ES-I3 (cell line): ENCODE data around the gene RUNX1.

Source experiments
- H3K36me3 ChIP-seq: 2 replicates; pipeline ENCODE4 v1.6.1; 2013; ENCODE audit warnings: mild to moderate bottlenecking, low read length, control low read depth, moderate library complexity; ENCODE audit not compliant: insufficient read depth
- H3K4me1 ChIP-seq: 2 replicates; pipeline ENCODE4 v1.6.1; 2013; ENCODE audit warnings: mild to moderate bottlenecking, control low read depth, low read length; ENCODE audit not compliant: insufficient read depth
- H3K9ac ChIP-seq: 2 replicates; pipeline ENCODE4 v1.6.1; 2013; ENCODE audit warnings: low read depth, mild to moderate bottlenecking, low read length, moderate library complexity
- H3K9me3 ChIP-seq: 2 replicates; pipeline ENCODE4 v1.6.1; 2013; ENCODE audit warnings: mild to moderate bottlenecking, low read length, moderate library complexity; ENCODE audit not compliant: control insufficient read depth, insufficient read depth

The RUNX1 gene

DNA sequence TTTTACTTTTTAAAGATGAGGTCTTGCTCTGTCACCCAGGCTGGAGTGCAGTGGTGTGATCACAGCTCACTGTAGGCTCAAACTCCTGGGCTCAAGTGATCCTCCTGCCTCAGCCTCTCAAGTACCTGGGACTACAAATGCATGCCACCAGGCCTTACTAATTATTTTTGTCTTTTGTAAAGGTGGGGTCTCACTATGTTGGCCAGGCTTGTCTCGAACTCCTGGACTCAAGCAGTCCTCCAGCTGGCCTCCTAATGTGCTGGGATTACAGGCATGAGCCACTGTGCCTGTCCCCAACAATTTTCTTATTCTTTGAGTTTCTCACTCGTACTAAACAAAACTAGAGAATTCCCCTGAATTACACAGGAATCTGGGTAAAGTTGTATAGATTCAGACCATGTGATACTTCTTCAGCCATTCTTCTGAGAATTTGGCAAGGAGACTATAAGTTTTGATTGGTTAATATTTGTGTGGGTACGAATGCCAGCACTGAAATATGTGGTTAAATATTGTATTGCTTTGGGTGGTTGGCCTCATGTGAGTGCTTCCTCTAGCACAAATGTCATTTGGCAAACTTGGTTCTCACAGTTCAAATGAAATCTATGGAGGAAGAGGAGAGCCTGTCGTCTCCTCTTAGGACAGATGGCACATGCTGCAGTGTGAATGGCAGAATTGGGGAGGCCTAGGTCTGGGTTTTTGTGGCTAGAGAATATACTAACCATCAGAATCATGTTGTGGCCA, 104.9 kb downstream of the RUNX1 start:
- Histone ChIP-seq H3K9me3 (no peaks in the 10 kb centered on the region), H3K4me1 (0 out of 2 replicates have a peak, but pooled peaks cover 3% of the 10 kb centered on the region), H3K9ac (no peak overlapping the region), H3K36me3 (no peaks in the 10 kb centered on the region)

DNA sequence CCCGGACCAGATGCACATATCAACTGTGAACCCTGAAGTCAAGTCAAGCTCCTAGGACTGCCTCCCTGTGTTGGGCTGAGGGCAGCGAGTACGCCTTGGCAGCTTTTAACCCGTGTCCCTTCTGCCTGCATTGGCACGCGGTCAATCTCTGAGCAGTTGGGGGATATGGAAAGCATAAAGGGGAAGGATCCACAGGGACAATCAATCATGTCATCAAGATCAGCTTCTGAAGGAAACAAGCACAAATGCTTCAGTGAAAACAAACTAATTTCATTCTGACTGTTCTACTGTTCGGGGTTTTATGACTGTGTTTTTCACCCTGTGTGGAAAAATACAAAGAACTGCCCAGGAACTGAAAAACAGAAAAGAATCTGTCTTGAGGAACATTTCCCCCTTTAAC, 106.2 kb downstream of the RUNX1 start:
- Histone ChIP-seq H3K9ac (no peak overlapping the region), H3K36me3 (no peaks in the 10 kb centered on the region), H3K9me3 (no peaks in the 10 kb centered on the region), H3K4me1 (0 out of 2 replicates have a peak, but pooled peaks cover 3% of the 10 kb centered on the region)

DNA sequence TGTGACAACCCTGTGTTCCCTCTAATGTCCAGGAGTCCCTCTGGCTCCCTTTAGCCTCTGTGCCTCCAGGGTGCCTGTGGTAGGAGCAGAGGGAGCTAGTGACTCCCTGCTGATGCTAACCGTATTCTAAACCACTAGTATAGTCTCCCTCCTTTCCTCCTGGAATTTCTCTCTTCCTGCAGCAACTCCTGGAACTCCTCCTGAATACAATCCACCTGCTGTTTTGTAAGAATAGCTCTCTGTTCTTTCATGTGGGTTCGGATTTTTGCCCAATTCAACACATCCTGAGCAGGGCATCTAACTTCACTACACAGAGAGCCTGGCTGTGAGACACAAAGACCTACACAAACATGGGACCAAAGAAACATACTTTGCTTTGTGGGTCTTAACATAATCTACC, 107.9 kb downstream of the RUNX1 start:
- Histone ChIP-seq H3K4me1 (0 out of 2 replicates have a peak, but pooled peaks cover 3% of the 10 kb centered on the region), H3K36me3 (no peaks in the 10 kb centered on the region), H3K9me3 (no peaks in the 10 kb centered on the region), H3K9ac (no peak overlapping the region)

DNA sequence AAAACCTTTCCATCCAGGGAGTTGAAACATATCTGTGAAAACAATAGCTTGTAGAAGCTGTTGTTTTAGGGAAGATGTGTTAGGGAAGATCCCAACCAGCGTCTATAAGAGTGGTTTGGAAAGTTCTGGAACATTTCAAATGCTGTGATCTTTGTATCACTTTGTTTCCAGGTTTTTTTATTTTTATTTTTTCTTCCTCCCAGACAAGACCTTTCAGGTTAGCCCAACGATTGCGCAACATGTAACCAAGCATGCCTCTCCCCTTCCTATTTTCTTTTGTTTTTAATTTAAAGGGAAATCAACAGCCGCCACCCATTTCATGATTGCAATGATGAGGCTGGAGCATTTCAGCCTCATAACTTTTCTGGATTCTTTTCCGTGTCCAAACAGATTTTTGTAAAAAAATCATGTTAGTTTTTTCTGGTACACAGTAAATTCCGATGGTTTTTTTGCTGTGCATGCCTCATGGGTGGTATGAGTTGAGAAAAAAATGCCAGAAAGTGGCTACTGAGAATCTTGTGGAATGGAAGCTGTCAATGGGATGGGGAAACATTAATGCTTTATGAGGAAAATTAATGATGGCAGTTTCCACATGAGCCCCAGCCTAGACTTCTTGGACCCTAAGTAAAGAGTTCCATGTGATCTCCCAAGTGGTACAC, 109.3 kb downstream of the RUNX1 start:
- Histone ChIP-seq H3K36me3 (no peaks in the 10 kb centered on the region), H3K9me3 (no peaks in the 10 kb centered on the region), H3K4me1 (0 out of 2 replicates have a peak, but pooled peaks cover 3% of the 10 kb centered on the region), H3K9ac (no peak overlapping the region)

DNA sequence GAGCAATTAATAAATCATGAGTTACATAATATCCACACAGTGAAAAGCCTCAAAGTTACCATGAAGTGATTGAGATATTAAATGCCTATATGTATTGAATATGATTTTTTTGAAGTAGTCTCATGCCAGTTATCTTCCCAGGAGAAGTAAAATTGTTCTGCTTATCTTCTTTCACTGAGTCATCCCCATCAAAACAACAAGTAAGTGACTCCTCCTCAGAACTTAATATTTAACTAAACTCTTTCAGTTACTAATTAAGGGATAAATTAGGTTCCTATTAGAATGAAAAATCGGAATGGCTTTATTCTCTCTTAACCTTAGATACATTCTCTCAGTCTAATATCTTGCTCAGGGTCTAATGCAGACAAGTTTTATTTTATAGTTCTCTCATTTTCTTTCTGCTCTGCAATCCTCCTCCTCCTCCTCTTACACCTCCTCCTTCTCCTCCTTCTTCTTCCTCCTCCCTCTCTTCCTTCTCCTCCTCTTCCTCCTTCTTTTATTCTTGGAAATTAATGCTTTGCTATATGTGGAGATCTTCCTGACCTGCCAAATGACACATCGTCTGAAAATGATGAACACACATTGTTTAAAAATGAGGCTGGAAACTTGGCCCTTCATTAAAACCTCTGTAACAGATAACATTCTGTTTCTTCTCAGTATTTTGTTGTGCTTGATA, 110.9 kb downstream of the RUNX1 start:
- Histone ChIP-seq H3K9ac (no peak overlapping the region), H3K9me3 (no peaks in the 10 kb centered on the region), H3K36me3 (no peaks in the 10 kb centered on the region), H3K4me1 (0 out of 2 replicates have a peak, but pooled peaks cover 3% of the 10 kb centered on the region)

DNA sequence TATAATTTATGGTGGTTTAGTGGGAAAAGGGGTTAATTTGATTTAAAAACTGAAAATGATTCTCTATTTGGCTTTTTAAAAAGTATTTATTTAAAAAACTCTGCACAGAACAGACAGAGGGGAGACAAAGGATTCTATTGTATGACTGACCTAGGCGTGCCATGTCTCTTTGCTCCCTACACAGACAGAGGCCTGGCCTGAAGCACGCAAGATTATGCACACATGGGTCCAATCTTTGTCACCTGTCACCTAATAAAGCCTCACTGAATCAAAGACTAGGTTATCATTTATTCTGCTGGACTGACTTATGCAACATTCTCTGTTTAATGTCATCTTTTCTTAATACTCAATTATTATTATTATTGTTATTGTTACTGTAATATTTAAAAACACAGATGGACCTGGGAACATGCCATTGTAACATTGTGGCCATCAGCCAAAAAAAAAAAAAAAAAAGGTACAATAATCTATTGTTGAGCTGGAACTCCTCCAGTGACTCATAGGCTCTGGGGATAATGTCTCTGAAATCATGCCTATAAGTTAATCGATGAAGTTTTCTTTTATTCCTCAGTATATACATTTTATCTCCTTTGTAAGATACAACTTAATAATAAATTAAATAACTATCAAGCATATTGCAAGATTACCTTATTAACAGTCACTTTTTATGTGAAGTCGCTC, 112.1 kb downstream of the RUNX1 start:
- H3K9me3 ChIP-seq, result no peaks in the 10 kb centered on the region
- no peak overlapping the region for H3K9ac ChIP-seq
- H3K36me3 ChIP-seq, result no peaks in the 10 kb centered on the region
- H3K4me1 ChIP-seq, result 0 out of 2 replicates have a peak, but pooled peaks cover 3% of the 10 kb centered on the region

DNA sequence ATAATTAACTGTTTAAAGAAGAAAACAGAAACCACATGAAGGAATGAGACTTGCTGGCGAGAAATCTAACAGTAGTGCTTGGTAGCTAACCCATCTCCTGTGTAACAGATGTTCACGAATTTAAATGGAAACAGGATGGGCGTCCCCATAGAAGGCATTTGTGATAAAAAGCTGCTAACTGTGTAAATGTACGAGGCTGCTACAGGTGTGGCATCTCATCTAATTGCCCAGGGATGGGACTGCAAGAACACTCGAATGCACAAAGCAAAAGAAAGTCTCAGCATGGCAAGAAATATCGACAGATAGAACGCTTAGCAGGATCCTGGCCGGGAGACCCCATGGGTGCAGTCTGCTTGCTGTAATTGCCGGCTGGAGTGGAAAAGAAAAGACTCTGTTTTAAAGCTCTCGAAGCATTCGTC, 112.7 kb downstream of the RUNX1 start:
- Histone ChIP-seq H3K9me3 (no peaks in the 10 kb centered on the region), H3K9ac (no peak overlapping the region), H3K36me3 (no peaks in the 10 kb centered on the region), H3K4me1 (0 out of 2 replicates have a peak, but pooled peaks cover 3% of the 10 kb centered on the region)

DNA sequence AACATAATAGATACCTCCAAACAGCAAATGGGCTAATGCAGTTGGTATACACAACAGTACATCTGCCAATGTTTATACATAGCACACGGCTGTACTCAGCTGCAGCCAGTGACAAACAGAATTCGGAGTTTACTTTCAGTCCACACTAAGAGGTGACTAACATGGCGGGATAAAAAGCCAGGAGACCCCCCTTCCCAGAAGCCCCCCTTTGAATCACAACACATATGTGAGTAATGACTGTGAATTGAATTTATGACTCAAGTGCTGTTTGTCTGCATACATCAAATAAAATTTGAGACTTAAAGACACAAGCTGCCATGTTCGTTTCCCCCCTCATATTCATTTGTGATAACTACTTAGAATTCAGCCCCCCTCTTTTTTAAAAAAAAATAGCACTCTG, 113.2 kb downstream of the RUNX1 start:
- Histone ChIP-seq H3K4me1 (no peaks in the 10 kb centered on the region), H3K36me3 (no peaks in the 10 kb centered on the region), H3K9ac (no peak overlapping the region), H3K9me3 (no peaks in the 10 kb centered on the region)

DNA sequence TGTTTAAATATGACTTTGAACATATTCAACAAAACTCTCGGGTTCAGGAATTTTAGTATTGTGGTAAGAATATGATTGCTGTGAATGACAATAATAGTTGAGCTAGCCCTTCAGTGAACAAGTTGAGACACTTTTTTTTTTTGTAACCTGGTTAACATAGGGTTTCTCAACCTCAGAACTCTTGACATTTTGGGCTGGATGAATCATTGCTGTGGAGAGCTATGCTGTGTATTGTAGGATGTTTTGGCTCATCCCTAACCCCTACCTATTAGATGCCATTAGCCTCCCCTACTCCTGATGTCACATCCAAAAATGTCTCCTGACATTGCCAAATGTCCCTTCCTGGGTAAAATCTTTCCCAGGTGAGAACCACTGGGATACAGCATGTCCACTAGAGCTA, 113.7 kb downstream of the RUNX1 start:
- Histone ChIP-seq H3K9me3 (no peaks in the 10 kb centered on the region), H3K9ac (no peak overlapping the region)

DNA sequence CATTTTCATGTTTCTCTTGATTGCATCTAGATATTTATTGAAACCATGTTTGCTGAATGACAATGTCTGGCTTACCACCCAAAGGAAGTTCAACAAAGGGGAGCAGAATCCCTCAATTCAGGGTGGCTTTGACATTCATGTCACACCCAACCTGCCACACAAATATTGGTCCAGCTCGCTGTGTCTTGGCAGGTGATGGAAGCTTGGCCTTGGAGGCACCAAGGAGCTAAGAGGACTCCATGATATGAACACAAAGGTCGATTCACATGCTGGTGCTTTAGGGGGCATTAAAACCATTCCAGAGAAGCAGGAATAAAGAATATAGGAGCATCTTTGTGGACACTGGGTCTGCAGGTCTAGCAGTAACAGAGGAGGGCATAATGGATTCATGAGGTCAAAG, 114.8 kb downstream of the RUNX1 start:
- H3K36me3 ChIP-seq, result no peaks in the 10 kb centered on the region
- no peak overlapping the region for H3K9ac ChIP-seq
- H3K4me1 ChIP-seq, result no peaks in the 10 kb centered on the region
- no peaks in the 10 kb centered on the region for H3K9me3 ChIP-seq

More for the DNA sequence above, 113.7 kb downstream of the RUNX1 start:
- Histone ChIP-seq H3K36me3 (no peaks in the 10 kb centered on the region), H3K4me1 (no peaks in the 10 kb centered on the region)

DNA sequence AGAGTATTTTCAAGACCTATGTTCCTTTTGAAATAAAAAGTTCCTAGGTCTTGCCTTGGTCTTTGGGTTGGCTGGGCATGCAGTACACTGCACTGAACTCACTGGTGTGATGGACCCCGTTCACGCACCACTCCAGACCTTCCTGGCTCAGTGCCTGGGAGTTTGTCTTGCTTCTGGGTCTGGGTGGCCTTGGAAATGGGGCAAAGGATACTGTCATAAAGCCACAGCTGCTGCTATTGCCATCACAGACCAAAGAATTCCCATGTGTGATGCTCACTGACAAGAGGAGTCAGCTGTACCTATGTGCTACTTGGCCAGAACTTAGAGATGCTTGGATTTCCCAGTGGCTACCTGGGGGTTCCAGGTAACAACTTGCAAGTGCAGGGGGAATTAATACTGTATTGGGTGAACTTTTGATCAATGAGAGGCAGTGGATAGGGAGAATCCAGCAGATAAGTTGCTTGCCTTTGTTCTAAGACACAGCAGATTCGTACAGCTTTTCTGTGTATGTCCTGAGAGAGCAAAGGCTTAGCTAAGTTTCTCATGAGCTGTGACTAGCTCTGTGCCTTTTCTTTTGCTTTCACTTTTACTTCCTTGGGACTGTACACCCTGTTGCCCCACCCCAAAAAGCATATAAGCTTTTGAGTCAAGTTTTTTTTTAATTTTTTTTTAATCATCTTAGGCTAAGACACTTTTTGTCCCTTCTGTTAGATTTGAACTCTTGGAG, 115.3 kb downstream of the RUNX1 start:
- no peaks in the 10 kb centered on the region for H3K4me1 ChIP-seq
- H3K9me3 ChIP-seq, result no peaks in the 10 kb centered on the region
- H3K36me3 ChIP-seq, result no peaks in the 10 kb centered on the region
- H3K9ac ChIP-seq, result no peak overlapping the region

DNA sequence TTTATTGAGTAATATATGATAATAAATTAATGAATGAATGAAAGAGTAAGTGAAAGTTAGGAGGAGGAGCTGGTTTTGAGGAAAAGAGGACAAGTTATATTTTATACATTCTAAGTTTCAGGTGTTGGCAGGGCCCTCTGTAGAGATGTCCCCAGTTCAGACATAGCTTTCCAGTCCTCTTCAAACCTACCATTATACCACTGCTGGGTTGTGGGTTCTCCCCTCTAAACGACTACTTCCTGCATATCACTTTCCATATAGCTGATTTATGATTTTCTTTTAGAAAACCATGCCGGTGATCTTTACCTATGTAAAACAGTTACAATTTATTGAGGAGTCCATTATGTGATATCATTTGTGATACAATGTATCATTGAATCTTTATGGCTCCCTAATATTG, 116.9 kb downstream of the RUNX1 start:
- Histone ChIP-seq H3K9me3 (no peaks in the 10 kb centered on the region), H3K36me3 (no peaks in the 10 kb centered on the region), H3K9ac (no peak overlapping the region), H3K4me1 (no peaks in the 10 kb centered on the region)

DNA sequence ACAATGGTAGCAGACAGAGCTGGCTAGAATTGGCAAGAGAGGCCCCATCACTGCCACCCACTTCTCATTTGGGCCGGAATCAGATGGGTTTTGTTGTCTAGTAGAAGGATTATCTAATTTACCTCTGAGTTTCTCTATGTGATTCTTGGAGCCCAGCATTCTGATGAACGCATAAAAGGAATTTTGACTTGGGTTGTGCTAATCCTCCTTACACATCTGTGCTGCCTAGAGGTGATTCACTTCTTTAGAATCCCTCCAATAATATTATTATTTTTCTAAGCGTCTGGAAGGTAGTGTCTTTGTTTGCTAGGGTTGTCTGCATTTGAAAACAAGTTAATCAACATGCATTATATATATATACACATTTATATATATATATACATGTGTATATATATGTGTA, 118.1 kb downstream of the RUNX1 start:
- no peaks in the 10 kb centered on the region for H3K4me1 ChIP-seq
- H3K9ac ChIP-seq, result no peak overlapping the region
- no peaks in the 10 kb centered on the region for H3K36me3 ChIP-seq
- no peaks in the 10 kb centered on the region for H3K9me3 ChIP-seq

DNA sequence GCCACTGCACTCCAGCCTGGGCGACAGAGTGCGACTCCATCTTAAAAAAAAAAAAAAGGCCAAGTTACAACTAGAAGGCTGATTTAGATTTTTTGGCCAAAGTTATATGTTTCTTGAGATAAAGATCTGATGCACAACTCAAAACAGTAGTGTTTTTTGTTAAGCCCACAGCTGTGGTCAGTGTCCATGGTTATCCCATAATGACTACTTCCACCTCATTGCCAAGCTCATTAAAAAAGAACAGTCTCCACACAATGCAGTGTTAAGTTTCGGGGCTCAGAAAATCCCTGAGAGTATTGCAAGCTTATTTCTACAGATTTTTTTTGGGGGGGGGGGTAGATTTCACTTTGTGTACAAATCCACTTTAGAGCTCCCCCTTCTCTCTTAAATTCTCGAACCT, 120.5 kb downstream of the RUNX1 start:
- H3K36me3 ChIP-seq, result no peaks in the 10 kb centered on the region
- no peak overlapping the region for H3K9ac ChIP-seq
- H3K9me3 ChIP-seq, result no peaks in the 10 kb centered on the region
- H3K4me1 ChIP-seq, result no peaks in the 10 kb centered on the region
